Right cardiac atrium (tissue), 5 donors: ENCODE data around the gene TAB2. TPM values are rescaled to one million over a fixed set of nuclear protein-coding genes. Genes with fewer than 3 reads are reported as not detected.

ENCODE experiments used
- ATAC-seq, 2 donors: fragments of 200-7000 bp; cut with Tn5 transposase; one replicate each; pipeline versions ENCODE4 v1.8.0 to v1.9.1; 2020; ENCODE audit warnings: moderate library complexity in 2 of 2, mild to moderate bottlenecking in 1 of 2
- DNase-seq, 3 donors: peaks; one replicate each; pipeline ENCODE4 v3.0.0-alpha.2; 2020
- H3K27ac ChIP-seq: one replicate; pipeline ENCODE4 v1.5.1; 2013; ENCODE audit warnings: mild to moderate bottlenecking, low read length, control low read depth, moderate library complexity
- H3K27me3 ChIP-seq: one replicate; pipeline ENCODE4 v1.6.1; 2013; ENCODE audit not compliant: control insufficient read depth, insufficient read depth
- H3K4me1 ChIP-seq: one replicate; pipeline ENCODE4 v1.6.1; 2013; ENCODE audit warnings: low read length; ENCODE audit not compliant: control insufficient read depth, insufficient read depth
- H3K4me3 ChIP-seq: one replicate; pipeline ENCODE4 v1.5.1; 2013; ENCODE audit warnings: low read length, control low read depth
- H3K9me3 ChIP-seq: one replicate; pipeline ENCODE4 v1.6.1; 2013; ENCODE audit warnings: low read length; ENCODE audit not compliant: control insufficient read depth
- WGBS: extraction: QIAGEN DNeasy Blood & Tissue Kit; methylation state at CpG from one replicate; pipeline ENCODE4 v1.1.7; 2013; 5-methylcytosine and 5-hydroxymethylcytosine counted together
- intact Hi-C, 4 donors: fragments of 100-400 bp; cut with DNase I; formaldehyde crosslinking; loops; one replicate each; pipeline versions ENCODE4 v1.11.0 to v1.14.0; 2022 to 2023
- polyA plus RNA-seq: library from polyadenylated mRNA; stranded (reverse); fragments of 200-250 nt; gene quantifications from one replicate; pipeline ENCODE4 v1.2.3, GENCODE V29; 2013
- total RNA-seq, 4 donors: library from RNA; stranded (reverse); fragmentation: NEBNext Ultra II Directional; extraction: Animal tissue kit (Norgen Biotek cat#: 25700); gene quantifications; one replicate each; pipeline ENCODE4 v1.2.1, GENCODE V29; 2021
- donor health status: healthy with polysubstance abuse.
- donor health status: DM: no; HTN: yes; CAD: no.
- donor health status: DM: no; HTN: no; CAD: no.
- donor health status: DM: no; HTN: yes; CAD: no; lungs with severe emphysema.
- donor health status: DM: yes; HTN: yes; CAD: no.

Gene TAB2
- total and polyA plus RNA-seq, 5 donors, result 27.8 to 73.9 (median 65.6) TPM

DNA sequence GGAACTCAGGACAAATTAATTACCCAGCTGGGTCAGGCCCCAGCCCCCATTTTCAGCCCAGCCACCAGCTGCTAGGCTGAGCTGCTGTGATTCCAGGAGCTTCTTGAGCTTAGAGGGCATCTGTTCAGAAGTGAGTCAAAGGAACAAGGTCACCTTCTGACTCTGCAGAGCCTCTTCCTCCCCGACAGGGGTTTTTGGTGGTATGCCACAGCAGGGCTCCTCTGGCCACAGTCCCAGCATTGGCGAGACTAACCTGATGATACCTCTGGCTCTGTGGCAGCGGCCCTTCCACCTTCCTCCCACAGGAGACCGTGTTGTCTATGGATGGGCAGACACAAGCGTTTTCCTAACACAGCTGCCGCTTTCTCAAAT lies 127.6 kb downstream of the TAB2 start:
- no peak overlapping the region for H3K4me3 ChIP-seq
- no peaks in the 10 kb centered on the region for H3K9me3 ChIP-seq
- no peaks in the 10 kb centered on the region for H3K4me1 ChIP-seq
- ATAC-seq (peak in 1 of 2 donors; percentile 33), DNase-seq (no peak)
- 92% methylated on average over 6 of the region's 6 CpGs for WGBS
- no peak overlapping the region for H3K27ac ChIP-seq
- H3K27me3 ChIP-seq, result no peaks in the 10 kb centered on the region
- intact Hi-C loops, result no loop called here

DNA sequence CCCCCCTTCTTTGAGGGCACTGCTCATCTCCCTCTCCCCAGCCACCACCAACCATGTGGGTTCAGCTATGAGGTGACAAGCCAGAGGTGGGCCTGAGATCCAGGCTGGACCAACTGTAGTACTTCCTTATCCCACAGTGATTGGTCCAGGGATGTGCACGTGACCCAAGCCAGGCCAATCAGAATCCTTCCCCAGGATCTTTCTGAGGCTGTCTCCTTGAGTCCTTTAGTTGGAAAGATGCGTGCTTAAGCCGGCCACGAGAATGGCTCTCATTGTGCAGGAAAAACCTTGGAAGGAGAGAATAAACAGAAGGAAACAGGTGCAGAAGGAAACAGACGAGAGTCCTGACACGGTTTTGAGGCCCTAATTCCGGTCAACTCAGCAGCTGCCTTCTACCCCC lies 128.1 kb downstream of the TAB2 start:
- intact Hi-C loops, result no loop called here
- no peak overlapping the region for H3K4me3 ChIP-seq
- 89% methylated on average over 7 of the region's 7 CpGs for WGBS
- no peaks in the 10 kb centered on the region for H3K27me3 ChIP-seq
- no peaks in the 10 kb centered on the region for H3K9me3 ChIP-seq
- no peak overlapping the region for H3K27ac ChIP-seq
- ATAC-seq, result no peak
- H3K4me1 ChIP-seq, result no peaks in the 10 kb centered on the region
- no peak for DNase-seq

DNA sequence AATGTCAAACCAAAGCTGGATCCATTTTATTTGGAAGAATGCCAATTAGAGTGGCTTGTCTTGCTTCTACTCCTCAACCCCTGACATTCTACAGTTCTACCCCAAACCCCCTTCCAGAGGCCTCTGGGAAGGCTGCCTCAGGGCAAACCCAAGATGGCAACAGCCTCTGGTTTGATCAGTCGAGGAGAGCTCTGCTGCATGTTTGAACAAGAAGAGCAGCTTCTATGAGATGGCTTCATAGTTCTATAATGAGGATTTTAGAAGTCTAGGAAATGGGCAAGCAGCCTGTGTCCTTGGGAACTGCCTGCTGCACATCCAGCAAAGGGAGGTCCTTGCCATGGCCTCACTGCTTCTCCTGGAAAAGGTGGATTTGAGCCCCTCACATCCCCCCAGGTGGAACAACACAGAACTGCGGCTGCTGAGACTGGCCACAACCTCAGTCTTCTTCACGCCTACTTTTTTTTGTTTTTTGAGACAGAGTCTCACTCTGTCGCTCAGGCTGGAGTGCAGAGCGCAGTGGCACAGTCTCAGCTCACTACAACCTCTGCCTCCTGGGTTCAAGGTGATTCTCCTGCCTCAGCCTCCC lies 129.4 kb downstream of the TAB2 start:
- intact Hi-C loops, result no loop called here
- Histone ChIP-seq H3K27me3 (no peaks in the 10 kb centered on the region), H3K9me3 (no peaks in the 10 kb centered on the region), H3K4me3 (no peak overlapping the region), H3K4me1 (no peaks in the 10 kb centered on the region), H3K27ac (no peak overlapping the region)
- WGBS, result 95% methylated on average over 5 of the region's 5 CpGs
- no peak for DNase-seq
- no peak for ATAC-seq

DNA sequence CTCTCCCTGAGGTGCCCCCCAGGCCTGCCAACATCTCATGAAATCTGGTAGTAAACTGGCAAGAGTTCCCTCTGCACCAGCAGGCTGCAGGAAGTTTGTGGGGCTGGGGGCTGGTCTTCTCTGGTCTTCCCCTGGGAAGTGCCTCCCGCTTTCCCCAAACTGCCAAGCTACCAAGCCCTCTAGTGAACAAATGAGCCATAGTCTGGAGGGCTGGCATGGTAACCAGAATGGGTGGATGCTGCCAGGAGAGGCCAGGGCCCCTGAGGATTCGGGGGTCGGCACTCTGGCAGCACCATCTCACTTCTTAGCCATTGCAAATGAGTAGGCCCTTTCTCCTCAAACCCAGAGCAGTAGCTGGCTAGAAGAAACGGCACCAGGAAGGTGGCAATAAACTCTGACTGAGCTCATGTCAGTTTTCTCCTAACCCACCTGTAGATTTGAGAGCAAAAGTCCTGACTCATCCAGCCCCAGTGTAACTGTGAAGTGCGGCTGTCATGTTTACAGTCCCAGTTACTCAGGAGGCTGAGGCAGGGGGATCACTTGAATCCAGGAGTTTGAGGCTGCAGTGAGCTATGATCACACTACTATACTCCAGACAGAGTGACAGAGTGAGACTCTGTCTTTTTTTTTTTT lies 131.4 kb downstream of the TAB2 start:
- H3K4me1 ChIP-seq, result peaks cover 4% of the 10 kb centered on the region
- ATAC-seq (no peak), DNase-seq (peak in 1 of 3 donors; percentile 33)
- WGBS, result 88% methylated on average over 5 of the region's 5 CpGs
- H3K9me3 ChIP-seq, result no peaks in the 10 kb centered on the region
- intact Hi-C loops, result no loop called here
- no peak overlapping the region for H3K27ac ChIP-seq
- no peak overlapping the region for H3K4me3 ChIP-seq
- H3K27me3 ChIP-seq, result no peaks in the 10 kb centered on the region

DNA sequence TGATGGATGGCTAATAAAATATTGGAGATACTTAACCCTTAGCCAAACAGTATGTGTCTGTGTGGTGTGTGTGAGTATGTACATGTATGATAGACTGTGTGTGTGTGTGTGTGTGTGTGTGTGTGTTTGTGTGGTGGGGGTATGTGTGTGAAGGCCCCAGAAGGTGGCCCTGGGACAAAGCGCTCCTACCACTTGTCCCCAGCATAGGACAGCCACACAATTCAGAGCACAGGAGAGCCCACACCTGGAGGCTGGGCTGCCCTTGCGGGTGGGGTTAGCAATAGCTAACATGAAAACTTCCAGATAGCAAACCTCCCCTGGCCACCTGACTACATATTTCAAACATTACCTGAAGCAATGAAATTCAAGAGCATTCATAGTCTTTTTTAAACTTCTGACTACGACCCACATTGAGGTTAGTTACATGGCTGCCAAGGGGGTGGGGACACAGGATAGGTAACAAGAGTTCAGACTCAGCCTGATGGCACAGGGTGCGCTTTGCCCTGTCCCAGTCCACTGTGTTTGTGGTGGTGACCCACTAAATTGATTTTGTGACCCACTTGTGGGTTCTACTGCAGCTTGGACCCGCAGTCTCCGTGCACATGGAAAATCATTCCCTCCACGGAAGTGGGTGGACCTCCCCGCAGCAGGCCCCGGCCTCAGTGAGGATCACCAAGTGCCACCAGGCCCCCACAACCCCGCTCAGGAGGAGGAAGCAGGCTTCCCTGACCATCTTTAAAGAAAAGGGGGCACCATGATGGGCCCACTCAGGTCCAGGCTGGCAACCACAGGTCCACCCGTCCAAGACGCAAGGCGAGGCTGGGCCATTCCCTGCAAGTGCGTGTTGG lies 132.5 kb downstream of the TAB2 start:
- intact Hi-C loops, result no loop called here
- no peak overlapping the region for H3K27ac ChIP-seq
- WGBS, result 83% methylated on average over 14 of the region's 14 CpGs
- H3K4me3 ChIP-seq, result no peak overlapping the region
- H3K9me3 ChIP-seq, result no peaks in the 10 kb centered on the region
- ATAC-seq (no peak), DNase-seq (no peak)
- H3K27me3 ChIP-seq, result no peaks in the 10 kb centered on the region
- peaks cover 11% of the 10 kb centered on the region for H3K4me1 ChIP-seq

DNA sequence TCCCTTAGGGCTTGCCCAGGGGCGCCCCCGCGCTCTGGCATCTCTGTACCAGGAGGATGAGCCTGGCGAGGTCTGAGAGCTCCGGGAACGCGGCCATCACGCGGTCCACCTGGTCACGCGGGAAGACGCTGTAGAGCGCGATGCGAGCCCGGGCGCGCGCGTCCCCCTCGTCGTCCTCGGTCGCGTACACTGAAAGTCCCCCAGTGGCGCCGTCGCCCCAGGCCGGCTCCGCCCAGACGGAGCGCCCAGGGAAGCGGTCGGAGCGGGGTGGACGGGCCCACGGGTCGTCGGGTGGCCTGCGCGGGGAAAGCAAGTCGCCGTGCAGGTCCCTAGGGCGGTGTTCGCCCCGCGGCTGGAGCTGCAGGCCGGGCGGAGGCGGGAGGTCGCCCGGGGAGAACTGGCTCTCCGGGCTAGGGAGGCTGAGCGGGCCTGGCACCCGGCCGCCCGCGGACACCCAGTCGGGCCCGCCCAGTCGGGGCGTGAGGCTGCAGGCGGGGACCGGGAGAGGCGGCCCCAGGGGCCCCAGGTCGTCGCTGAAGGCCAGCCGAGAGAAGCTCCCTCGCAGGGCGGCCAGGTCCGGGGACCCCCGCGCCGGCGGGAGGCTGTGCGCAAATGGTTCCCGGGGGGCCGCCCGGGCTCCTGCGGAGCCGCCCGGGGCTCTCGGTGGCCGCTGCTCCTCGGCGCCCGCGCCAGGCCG lies 133.3 kb downstream of the TAB2 start:
- peaks cover 17% of the 10 kb centered on the region for H3K4me1 ChIP-seq
- ATAC-seq (peak; percentile 6 to 13), DNase-seq (peak; percentile 47 to 84 (median 83))
- H3K27me3 ChIP-seq, result no peaks in the 10 kb centered on the region
- peak overlapping the region; percentile 43 for H3K4me3 ChIP-seq
- H3K9me3 ChIP-seq, result no peaks in the 10 kb centered on the region
- intact Hi-C loops, result no loop called here
- no peak overlapping the region for H3K27ac ChIP-seq
- 9% methylated on average over 89 of the region's 89 CpGs for WGBS

DNA sequence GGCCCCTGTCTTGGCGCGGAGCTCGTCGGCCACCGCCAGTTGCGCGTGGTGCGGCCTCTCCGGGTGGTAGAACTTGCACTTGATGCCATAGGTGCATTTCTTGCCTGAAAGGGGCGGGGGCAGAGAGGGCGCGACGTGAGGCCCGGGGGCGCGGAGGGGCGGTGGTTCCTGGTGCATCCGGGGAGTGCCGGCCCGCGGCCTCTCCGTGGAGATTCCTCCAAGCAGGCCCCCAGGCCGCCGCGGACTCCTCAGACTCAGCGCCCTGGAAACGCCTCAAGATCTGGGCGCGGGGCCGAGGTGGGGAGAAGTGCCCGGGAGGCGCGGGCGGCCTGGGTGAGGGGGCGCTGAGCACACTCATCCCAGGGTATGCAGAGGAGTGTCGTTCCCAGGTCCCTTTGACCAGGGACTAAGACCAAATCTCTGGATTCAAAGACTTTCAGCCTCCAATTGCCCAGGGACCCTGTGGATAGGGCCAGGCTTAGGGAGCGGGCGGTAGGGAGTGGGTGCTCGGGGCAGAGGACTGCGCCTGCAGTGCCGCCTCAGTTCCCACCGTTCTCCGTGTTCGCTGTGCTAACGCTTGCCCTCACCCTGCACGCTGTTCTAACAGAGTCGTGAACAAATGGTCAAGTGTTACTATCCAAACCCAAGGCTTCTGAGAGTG lies 134.0 kb downstream of the TAB2 start:
- peaks cover 17% of the 10 kb centered on the region for H3K4me1 ChIP-seq
- peak; percentile 45 to 87 (median 82) for DNase-seq

DNA sequence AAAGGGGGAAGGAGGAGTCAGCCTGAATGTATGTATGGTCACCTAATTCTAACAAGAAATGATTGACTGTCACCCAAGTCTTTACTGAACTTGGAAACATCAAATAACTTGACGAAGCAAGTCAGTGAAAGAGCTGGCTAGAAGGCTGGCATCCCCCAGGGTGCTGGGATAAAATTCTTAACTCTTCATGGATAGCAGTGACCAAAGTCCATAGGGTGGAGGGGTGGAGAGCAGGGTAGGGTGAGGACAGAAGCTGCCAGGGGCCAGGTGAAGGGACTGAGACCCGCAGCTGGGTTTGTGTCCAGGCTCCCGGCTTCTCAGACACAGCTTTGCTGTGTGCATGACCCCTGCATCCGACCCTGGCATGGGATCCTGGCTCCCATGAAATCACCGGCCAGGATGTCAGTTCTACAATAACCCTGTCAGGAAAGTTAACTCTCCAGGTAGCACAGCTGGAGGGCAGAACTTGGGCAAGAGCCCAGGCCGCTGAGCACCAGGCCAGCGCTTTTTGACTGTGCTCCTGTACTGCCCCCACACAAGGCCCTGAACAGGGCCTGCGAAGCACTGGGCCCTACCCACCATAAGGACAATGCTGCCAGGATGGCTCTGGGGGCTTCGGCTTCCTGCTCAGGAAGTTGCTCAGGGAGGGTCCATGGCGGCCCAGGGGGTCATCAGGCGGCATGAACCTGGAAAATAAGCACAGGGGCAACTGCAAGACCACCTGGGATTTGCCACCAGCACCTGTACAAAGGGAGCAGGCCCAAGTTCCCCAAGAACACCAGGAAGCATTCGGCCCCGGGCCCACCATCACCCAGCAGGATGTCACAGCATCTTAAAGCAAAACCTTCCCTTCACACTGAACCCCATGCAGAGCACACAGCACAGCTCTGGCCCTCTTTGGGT lies 134.8 kb downstream of the TAB2 start:
- intact Hi-C loops, result no loop called here
- H3K9me3 ChIP-seq, result no peaks in the 10 kb centered on the region
- H3K27me3 ChIP-seq, result no peaks in the 10 kb centered on the region
- H3K27ac ChIP-seq, result no peak overlapping the region
- no peak overlapping the region for H3K4me3 ChIP-seq
- ATAC-seq, result no peak
- 92% methylated on average over 13 of the region's 13 CpGs for WGBS
- peak in 1 of 3 donors; percentile 55 for DNase-seq
- H3K4me1 ChIP-seq, result peaks cover 17% of the 10 kb centered on the region

More for the DNA sequence above, 134.0 kb downstream of the TAB2 start:
- peak overlapping the region; percentile 43 for H3K4me3 ChIP-seq
- H3K9me3 ChIP-seq, result no peaks in the 10 kb centered on the region
- WGBS, result 40% methylated on average over 47 of the region's 47 CpGs
- no peak overlapping the region for H3K27ac ChIP-seq
- intact Hi-C loops, result no loop called here
- no peak for ATAC-seq
- no peaks in the 10 kb centered on the region for H3K27me3 ChIP-seq

DNA sequence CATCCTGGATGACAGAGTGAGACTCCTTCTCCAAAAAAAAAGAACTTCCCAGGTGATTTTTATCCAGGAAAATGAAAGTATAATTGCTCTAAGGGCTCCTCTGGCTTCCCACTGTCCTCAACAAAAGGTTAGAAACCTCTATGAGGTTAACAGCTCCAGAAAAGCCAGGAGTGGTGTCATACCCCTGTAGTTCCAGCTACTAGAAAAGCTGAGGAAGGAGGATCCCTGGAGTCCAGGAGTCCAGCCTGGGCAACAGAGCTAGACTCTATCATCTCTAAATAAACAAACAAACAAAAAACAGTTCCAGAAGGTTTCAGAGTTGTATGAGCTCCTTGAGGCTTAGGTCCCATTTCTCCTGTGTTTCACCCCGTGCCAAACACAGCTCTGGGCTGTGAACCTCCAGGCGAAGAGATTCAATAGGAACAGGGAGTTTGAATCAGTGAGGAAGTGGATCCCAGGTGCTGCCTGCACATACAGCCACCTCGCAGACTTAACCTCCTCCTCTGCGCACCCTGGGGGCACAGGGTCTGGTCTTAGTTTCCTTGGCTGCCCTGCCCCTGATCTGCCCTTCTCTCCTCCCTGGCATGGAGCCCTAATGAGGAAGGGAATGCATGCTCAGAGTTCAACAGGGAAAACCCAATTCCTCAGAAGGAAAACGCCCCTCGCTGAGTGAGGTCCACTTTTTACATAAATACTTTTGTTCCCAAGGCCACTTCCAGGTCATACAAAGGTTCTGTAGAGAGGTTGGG lies 136.3 kb downstream of the TAB2 start:
- Histone ChIP-seq H3K4me1 (peaks cover 17% of the 10 kb centered on the region), H3K27me3 (no peaks in the 10 kb centered on the region), H3K27ac (peak overlapping the region; percentile 50), H3K9me3 (no peaks in the 10 kb centered on the region), H3K4me3 (no peak overlapping the region)
- intact Hi-C loops, result no loop called here
- no peak for ATAC-seq
- WGBS, result 58% methylated on average over 6 of the region's 6 CpGs
- peak in 2 of 3 donors; percentile 54 to 68 for DNase-seq
